SU-DHL-6 (cell line): ENCODE results near the gene CDH22.

Source experiments
- CTCF ChIP-seq: fragments of 200-600 bp; sonication (generic); IDR thresholded peaks from one replicate; pipeline ENCODE4 v1.5.1; 2017; ENCODE audit warnings: antibody characterized with exemption, mild to moderate bottlenecking, low read length, moderate library complexity; ENCODE audit not compliant: insufficient read depth, poor library complexity, severe bottlenecking
- EZH2phosphoT487 ChIP-seq: fragments of 200-600 bp; sonication (generic), shearing (Covaris generic); conservative IDR thresholded peaks from 2 replicates; pipeline ENCODE4 v1.6.1; 2018; ENCODE audit warnings: mild to moderate bottlenecking, antibody characterized with exemption, low read length, moderate library complexity, mixed read lengths

- TF ChIP-seq CTCF (no peak), EZH2phosphoT487 (no peak)
Measured at GRCh38 chr20:46167080-46167479, 141.2 kb downstream of the CDH22 start.
